Fibroblast of peridontal ligament (primary cell): ENCODE results near the gene PRCC.
"Not testable (repeated sequence)": the region's sequence is repeated elsewhere in the genome, so short reads cannot be mapped to it uniquely, and the experiment has no call there.

Experiments
- DNase-seq: peaks from one replicate; pipeline ENCODE4 v3.0.0-alpha.2; 2010; ENCODE audit errors: extremely low read depth

Gene PRCC

DNA sequence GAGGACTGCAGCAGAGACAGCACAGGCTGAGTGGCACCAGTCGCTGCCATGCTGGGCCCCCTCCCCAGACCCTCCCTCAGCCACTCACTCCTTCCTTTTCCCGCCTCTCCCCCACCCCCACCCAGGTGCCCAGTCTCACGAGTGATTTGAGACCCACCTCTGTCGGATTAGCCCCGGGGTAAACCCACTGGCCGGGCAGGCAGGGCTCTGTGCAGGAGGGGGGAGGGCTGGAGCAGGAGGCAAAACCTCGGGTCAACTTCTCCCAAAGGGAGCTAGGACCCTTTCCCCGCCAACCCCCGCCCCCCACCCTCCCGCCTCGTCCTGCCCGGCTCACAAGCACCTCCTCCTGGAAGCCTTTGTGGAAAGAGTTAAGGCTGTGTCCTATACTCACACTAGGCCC lies 23.0 kb upstream of the PRCC start:
- DNase-seq, result no peak

DNA sequence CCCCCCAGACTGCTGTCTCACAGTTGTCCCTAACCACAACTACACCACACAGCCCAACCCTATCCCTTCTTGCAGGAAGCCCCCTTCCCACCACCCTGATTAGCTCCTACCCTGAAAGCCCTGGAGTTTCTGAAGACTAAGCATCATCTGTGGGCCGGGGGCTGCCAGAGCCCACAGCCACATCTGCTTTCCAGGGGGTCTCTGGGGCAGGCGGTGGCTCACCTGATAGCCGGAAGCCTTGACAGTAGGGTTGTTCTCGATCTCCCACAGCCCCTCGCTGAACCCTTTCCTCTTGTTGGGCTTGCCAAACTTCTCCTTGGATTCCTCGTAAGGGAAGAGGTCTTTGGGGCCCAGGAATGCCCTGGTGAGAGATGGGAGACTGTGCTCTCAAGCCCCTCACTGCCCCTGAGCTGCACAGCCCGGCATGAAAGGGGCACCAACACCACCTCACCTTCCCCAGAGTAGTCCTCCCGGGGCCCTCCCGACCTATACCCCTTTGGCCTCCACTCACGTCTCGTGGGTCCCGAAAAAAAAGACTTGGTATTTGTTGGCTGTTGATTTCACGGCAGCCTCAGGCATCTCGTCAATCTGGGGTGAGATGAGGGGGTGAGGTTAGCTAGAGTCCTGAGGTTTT lies 22.4 kb upstream of the PRCC start:
- no peak for DNase-seq

GRCh38 chr1:156745881-156746280 lies 21.5 kb upstream of the PRCC start:
- no peak for DNase-seq

GRCh38 chr1:156746406-156746727 lies 21.0 kb upstream of the PRCC start:
- no peak for DNase-seq

GRCh38 chr1:156746728-156747631 lies 20.4 kb upstream of the PRCC start:
- peak; percentile 92 for DNase-seq

DNA sequence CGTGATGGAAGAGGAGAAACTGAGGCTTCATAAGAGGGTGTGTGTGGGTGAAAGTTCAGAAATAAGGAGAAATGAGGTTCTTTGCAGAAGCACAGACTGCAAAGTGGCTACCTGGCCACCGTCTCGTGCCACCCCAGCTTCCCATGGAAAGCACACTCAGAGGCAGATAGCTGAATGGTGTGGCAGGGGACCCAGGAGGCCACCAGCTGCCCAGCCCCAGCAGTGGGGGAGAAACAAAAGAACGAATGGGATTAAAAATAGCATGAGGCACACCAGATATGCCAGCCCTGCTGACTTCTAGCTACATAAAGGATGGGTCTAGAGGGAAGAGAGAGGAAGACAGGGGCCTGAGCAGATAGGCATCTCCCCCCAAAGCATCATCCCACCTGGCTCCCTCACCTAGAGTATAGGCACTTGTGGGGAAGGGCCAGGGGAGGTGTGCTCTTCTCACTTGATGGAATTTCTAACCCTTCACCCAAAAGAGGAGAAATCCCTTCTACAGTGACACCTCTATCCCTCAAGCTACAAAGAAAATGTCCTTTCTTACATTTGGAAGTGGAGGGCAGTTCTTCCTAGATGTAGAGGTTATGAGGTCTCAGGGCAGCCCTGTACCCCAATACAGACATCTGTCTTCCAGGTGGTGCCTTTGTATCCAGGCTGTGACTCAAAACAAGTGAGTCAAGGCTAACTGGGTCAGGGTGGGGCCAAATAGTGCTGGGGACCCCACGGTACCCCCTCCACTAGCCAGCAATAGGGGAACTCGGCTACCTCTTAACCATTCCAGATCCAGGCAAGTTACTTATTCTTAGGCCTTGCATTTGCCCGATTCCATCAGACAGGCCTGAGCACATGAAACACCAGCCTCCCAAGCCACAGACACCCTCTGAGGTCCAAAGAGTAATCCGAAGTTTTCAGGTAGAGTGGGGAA lies 19.3 kb upstream of the PRCC start:
- DNase-seq, result no peak

DNA sequence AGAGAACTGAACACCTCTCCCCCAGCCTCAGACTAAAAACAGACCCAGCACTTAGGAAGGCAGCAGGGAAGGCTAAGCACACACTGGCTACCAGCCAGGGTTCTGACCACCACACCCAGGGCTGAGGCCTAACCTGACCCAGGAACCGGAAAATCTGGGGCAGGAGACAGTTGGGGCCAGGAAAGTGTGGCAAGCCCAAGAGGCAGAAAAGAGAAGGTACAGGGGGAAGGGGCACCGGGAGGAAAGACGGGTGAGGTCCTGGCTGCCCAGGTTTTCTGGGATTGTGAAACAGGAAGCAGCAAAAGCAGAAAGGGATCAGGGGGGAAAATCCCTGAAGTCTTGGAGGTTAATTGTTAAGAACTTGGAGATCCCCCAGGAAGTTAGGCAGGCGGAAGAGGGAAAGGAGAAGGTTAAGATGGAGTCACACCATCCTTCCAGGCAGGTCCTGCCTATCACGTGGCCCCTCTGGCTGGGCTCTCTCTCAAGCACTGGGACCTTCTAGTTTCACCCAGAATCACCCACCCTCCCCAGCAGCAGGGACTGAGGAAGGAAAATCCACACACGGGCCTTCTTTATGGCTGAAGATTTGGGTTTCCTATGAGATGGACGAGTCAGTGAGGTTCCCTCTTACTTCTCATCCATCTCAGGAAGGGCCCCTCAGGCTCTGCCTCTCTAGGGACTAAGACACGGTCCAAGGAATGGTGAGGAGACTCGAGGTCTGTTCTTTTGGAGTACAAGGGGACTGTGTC lies 18.5 kb upstream of the PRCC start:
- DNase-seq, result peak; percentile 49

GRCh38 chr1:156749419-156750118 lies 17.8 kb upstream of the PRCC start:
- DNase-seq, result no peak

DNA sequence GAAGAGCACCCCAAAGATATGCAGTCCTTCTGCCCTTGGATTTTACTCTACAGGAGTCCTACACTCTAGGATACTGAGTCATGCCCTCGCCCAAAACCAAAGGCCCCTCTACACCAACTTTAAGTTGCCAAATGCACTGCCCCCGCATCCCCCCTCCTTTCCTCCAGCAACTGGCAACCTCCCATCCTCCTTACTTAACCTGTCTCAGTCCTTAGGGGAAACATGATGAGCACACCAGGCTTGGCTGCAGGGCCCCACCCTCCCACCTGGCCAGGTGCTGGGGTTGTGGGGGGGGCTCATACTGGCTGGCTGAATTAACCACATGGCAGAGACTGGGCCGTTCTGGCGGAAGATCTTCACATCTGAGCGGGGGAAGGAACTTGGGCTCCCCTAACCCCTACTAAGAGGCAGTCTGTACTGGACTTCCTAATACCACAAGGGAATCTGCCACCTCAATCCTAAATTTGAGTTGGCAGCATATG lies 17.1 kb upstream of the PRCC start:
- no peak for DNase-seq

DNA sequence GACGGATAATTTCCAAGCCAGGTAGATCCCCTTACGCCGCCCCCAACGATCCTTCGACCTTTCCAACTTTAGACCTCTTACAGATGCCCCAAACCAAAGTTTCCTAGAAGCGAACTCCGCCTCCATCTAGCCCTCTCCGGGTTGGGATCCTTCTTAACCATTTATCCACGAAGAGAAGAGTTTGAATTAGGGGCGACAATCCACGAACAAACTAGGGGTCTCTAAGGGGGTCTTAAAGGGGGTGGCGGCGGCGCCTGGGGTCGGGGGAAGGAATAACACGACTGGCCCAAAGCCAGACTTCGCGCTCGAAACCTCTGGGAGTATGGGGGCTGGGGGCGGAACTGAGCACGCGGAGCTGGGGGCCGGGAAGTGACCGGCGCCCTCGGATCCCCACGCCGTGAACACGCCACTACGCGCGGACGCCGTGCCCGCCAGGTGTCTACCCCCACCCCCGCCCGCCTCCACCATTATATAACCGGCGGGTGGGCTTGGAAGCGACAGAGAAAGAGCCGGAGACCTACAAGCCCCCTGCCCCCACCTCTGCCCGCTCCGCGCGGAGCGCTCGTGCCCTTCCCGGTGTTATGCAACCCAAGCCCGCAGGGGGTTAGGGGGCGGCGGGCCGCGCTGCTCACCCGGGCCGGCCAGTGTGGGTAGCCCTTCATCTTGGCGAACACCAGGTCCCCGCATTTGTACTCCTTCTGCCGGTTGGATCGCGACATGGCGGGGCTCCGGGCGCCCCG lies 16.5 kb upstream of the PRCC start:
- DNase-seq, result no peak

GRCh38 chr1:156751451-156751756 lies 15.9 kb upstream of the PRCC start, which contains the start of gene HDGF:
Gene HDGF (minus strand): TSS chr1:156751675. CDS start chr1:156751429, 246 bp downstream.
- DNase-seq, result no peak

DNA sequence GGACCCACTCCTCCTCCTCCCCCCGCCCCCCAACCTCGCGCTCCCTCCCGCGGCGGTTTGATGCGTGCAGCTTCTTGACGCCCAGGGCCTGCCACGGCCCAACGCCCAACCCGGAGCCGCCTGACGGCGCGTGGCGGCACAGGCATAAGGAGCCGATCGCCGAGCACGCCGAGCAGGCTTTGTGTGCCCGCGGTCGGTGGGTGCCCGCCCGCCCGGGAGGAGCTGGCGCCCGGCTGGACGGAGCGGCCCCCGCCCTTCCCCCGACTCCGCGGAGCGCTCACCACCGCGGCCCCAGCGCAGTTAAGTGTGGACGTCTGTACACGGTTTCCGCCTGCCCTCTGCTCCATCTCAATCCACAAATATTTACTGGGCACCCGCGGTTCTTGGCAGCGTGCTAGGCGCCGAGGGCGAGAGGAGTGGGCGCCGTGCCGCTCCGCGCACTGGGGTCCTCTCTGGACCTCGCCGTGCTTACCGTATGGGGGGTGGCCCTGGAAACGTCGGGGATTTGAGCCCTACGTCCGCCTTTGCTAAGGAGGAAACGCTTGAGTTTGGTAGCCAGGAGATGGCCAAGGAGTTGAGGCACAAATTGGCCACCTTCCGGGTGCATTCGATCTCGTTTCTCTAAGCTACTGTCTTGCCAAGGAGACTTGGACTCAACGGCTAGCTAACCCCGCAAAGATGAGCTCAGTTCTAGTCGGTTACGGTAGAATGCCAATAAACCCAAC lies 15.4 kb upstream of the PRCC start:
- DNase-seq, result peak; percentile 93

DNA sequence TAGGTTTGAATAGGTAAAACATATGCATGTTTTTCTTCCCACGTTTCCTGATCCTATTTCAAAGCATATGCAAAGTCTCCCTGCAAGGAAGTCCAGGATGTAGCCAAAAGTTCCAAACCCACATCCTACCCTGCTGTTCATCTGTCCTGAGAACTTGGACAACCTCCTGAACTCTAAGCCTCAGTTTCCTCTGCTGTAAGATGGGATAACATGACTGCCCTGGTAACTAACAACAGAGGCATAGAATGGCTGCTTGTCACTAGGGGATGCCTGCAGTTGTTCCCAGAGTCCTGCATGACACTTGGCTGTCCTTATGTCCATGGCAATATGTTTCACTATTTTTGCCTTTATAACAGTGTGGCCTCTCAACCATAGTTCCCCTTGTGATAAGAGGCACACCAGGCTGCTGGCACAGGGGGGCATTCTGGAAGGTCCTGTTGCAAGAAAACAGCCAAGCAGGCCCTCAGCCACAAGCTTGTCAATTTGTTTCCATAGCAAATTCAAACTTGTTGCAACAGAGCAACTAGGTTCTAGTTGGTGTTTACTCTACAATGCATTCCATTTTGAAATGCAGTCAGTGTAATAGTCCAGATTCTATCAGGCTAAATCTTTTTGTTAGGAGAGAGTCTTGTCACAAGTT lies 14.4 kb upstream of the PRCC start:
- peak; percentile 77 for DNase-seq

DNA sequence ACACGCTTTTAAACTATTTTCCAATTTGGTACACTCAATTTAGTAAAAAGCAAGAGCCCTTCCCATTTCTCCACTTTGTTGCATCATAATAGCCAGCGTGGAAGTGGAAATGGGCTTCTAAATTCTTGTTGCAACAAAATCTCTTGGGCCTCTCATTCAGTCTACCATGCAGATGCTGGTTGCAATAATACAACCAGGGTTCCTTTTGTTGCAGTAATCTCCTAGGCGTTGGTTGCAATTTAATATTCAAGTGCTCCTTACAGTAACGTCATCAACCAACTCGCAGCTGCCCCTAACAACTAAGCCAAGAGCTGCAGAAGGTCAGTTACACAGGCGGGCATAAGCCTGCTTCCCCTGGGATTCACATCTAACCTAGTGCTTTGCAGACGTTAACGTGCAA lies 13.1 kb upstream of the PRCC start:
- DNase-seq, result no peak

- no peak for DNase-seq
These were observed 11.8 kb upstream of the PRCC start for GRCh38 chr1:156755527-156755950.

DNA sequence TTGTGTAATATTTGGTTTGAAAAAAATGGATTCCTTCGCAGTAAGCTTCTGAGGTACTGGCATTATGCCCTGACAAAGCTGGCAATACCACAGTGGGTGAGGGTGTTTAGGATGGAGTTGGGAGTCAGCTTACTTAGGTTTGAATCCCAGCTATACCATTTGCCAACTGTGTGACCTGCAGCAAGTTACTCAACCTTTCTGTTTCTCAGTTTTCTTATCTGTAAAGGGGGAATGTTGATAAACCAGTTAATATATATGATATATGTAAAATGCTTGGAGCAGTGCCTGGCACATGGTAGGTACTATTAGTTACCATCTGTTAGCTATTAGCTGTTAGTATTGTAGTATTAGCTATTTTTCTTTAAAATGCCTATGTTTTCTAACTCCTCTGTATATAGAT lies 11.0 kb upstream of the PRCC start:
- DNase-seq, result no peak

- not testable (repeated sequence) for DNase-seq
These were observed 9.6 kb upstream of the PRCC start for GRCh38 chr1:156757572-156758253.

- DNase-seq, result no peak
These were observed 7.1 kb upstream of the PRCC start for GRCh38 chr1:156760092-156760795.
